Cerebellar cortex (tissue), 1 donor: Measurements from ENCODE around the gene SEL1L.
"Not testable (repeated sequence)": the region's sequence is repeated elsewhere in the genome, so short reads cannot be mapped to it uniquely, and the experiment has no call there.

Experiments
- DNase-seq: peaks from one replicate; pipeline ENCODE4 v3.0.0-alpha.2; 2015; ENCODE audit warnings: low spot score

SEL1L gene

DNA sequence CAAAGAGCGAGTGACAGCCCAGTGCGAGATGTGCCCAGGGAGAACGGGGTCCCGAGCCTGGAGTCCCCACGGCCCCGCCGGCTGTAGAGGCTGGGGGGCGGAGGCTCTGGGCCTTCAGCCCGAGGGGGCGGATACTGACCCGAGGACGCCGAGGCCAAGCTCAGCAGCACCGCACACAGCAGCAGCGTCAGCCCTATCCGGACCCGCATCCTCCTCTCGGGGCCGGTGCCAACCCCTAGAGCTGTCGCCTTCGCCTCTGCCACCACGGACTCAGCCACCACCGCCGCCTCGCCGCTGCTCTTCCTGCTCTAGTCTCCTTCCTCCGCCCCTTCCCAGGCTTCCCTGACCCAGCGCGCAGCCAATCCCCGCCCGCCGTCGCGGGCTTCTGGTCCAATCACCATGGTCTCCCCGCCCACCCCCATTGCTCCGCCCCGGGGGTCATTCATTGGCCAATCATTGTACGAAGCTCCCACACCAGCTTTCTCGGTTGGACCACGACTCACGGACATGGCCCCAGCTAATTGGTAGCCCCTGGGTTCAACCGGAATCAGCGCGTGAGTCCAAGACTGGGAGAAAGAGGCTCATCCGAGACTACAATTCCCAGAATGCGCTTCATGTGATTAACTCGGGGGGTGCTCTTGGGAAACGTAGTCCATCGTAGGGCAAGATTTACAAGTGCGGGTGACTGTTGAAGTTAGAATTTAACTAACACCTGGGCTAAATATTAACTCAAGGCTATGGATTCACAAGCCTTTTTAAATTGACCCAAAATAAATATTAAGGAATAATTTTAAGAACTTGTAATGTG lies at the start of gene SEL1L:
TSS of gene SEL1L (minus strand) at position 318 of the 808 bp plus-strand sequence. CDS start at position 209, 109 bp downstream.
- DNase-seq: peak; percentile 100

- no peak for DNase-seq
Measured at GRCh38 chr14:81582420-81582819, 48.8 kb upstream of the SEL1L start.

DNA sequence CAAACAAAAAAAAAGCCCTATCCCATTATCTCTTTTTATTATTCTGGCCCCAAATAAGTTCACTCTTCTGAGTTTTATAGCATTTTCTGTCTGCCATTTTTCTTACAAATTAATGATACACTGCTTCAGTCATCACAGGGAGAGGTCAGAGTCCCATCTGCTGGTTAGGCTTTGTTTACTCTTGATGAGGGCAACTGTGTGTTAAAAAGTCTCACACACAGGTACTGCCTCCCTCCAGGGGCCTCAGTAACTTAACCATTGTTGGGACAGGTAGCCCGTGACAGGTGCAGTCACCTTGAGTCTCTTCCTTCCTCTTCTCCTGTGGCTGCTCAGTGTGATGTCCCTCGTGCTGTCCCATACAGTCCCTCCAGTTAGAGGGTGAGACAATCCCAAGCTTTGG lies 45.5 kb upstream of the SEL1L start:
- no peak for DNase-seq

- DNase-seq: no peak
Measured at GRCh38 chr14:81571437-81571836, 37.8 kb upstream of the SEL1L start.

DNA sequence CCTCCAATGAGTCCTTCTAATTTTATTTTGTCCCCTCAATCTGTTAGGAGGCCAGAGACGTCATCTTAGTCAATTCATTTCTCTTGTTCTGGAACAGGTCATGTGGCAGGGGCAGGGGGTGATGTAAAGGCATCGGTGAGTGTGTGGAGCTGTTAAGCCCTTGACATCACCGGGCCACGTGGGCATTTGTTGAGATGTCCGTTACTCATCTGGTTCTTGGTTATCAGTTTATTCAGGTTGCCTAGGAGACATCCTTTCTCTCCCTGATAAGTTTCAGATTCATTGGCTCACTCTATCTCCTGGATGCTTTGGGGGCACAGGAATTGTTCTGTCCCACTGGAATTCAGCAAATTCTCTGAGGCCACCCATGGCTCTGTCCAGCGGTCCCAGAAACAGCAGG lies 33.6 kb upstream of the SEL1L start:
- no peak for DNase-seq

DNA sequence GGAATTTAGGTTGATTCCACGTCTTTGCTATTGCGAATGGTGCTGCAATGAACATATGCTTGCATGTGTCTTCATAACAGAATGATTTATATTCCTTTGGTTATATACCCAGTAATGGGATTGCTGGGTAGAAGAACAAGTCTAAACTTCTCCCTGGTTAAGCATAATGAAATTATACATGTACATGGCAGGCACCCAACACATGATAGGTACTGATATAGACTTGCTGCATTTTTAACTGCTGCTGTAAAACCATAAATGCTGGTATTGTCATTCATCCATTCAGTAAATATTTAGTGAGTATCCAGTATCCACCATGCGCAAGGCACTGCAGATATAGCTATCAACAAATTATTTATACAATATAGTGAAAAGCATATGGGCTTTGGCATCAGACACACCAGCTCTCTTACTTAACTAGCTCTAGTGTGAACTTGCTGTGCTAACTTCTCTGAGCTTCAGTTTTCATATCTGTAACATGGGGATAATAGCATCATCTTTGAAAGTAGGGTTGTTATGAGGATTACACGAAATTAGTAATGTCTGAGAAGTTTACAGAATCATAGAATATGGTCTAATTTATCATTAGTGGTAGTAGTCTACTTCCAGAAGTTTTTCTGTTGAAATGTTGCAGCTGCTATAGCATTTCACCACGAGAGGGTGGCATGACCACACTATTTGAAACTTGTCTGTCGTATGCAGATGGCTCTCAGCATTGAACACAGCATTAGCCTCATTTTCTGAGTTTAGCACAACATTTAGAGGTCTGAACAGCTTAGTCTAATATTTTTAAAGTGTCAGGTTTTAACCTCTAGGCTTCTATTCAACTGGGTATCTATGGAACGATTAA lies 32.0 kb upstream of the SEL1L start:
- DNase-seq: peak; percentile 12

- DNase-seq: no peak
Measured at GRCh38 chr14:81562818-81563217, 29.2 kb upstream of the SEL1L start.

- DNase-seq: no peak
Measured at GRCh38 chr14:81561084-81561775, 27.6 kb upstream of the SEL1L start.

GRCh38 chr14:81559385-81559784 lies 25.7 kb upstream of the SEL1L start:
- no peak for DNase-seq

DNA sequence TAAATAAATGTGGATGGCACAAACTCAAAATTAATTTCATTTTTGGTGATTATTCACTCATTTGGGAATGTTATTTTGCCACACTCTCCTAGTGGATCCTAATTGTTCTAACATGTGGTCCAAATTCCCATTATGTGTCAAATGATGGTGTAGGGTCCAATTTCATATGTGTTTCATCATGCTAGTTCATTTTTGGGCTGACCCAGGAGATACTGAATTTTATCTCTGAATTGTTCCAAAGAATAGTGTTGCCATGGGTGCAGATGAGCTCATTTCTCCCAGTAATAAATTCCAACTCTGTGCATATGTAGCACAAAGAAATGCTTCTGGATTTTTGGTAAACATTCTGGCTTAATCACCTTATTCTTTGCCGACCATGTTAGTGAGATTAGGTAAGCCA lies 23.5 kb upstream of the SEL1L start:
- no peak for DNase-seq

- no peak for DNase-seq
Measured at GRCh38 chr14:81555684-81556083, 22.0 kb upstream of the SEL1L start.

DNA sequence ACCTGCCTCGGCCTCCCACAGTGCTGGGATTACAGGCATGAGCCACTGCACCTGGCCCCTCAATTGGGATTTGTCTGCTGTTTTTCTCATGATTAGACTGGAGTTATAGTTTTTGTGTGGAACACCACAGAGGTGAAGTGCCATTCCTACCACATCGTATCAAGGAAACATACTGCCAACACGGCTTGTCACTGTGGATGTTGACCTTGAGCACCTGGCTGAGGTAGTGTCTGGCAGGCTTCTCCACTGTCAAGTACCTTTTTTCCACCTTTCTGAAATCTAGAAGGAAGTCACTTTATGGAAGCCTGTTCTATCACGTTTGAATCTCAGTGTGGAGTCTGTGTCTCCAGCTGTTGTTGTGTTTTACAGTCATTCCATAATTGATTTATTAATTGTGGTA lies 21.4 kb upstream of the SEL1L start:
- no peak for DNase-seq

GRCh38 chr14:81551471-81551870 lies 17.8 kb upstream of the SEL1L start:
- no peak for DNase-seq

GRCh38 chr14:81550001-81550637 lies 16.5 kb upstream of the SEL1L start:
- no peak for DNase-seq

GRCh38 chr14:81541206-81541605 lies 7.6 kb upstream of the SEL1L start:
- DNase-seq: not testable (repeated sequence)

DNA sequence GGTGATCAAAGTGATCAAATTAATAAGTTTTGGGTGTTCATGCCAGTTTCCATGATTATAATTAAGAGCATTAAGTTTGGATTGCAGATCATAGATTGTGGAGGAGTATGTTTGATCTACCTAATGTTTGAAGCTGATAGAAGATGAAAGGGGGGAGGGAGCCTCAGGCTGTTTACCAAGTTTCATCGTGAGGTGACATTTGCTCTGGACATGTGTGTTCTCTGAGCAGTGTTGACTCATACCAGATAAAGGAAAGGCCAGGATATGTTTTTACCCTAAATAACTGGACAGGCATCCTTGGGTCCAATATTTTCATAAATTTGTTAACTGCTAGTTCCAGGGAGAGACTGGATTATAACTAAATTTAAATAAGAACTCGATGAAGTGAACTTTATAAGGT lies 3.5 kb upstream of the SEL1L start:
- DNase-seq: no peak

DNA sequence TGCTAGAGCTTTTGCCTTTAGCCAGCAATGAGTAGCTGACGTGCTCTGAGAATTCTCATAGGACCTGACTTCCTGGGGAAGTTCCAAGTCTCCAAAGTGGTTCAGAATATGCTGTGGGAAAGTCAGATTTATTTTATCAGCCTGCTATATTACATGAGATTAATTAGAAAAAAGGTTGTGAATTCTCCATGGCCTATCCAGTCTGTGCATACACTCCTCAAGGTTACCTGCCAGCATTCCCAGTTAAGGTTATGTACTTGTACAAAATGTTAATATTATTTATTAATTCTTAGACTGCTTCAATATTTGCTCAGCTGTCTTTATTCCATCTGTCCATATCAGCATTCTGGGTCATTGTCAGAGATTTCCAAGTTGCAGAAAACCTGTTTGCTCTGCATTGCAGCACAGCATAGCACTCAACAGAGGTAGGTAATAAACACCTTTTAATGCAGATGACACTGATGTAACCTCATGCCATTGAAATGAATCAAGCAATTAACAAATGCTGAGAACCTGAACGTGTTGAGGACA lies 2.7 kb upstream of the SEL1L start:
- DNase-seq: no peak

DNA sequence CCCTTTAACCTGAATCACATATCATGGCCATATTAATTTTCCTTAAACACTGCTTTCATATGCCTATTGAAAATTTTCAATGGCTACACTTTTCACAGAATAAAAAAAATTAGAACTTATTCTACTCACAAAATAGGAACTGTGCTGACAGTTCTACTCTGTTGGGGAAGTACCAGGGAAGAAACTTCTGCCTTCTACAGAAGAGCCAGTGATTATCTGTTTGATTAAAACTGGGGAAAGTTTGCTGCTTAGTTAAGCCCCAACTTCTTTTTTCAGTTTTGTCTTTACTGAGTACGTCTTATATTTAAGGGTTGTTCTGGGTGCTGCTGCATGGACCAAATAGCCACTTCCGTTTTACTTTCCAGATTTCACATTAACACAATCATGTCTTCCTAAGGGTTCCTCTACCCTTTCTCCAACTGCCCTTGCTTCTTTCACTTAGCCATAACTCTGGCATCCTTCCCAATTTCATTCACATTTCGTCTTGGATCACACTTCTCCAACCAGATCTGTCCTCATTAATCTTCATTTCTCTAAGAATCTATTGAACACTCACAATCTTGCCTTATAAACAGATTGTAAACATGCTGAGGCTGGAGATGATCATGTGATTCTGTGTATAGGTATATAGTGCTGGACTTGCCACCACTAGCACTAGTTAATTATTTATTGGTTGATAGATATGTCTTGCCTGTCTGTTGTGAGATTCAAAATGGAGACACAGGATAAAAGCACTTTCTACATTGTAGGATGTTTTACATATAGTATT lies 1.9 kb upstream of the SEL1L start:
- DNase-seq: no peak

DNA sequence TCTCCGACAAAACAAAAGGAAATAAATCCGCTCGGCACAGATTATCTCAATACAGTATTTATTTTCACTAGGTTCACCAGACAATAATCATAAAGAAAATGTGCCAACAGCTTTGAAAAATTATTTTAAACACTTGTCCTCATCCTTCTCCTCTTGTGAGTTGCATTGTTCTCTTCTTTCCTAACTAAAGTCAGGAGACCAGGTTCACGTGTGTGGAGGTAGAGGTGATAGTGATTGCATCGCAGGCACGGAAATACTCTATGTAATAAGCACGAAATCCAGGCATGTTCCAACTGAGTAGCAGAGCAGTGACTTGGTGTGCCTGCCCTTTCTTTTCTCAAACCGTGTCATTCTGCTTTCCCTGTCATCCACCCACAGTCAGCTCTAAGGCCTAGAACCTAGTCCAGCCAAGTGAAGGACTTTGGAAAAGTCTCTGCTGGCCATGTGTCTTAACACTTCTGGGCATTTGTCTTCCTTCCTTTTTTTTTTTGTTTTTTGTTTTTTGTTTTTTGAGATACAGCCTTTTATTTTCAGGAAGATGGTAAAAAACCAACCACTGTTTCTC lies 939 bp upstream of the SEL1L start:
- DNase-seq: no peak

DNA sequence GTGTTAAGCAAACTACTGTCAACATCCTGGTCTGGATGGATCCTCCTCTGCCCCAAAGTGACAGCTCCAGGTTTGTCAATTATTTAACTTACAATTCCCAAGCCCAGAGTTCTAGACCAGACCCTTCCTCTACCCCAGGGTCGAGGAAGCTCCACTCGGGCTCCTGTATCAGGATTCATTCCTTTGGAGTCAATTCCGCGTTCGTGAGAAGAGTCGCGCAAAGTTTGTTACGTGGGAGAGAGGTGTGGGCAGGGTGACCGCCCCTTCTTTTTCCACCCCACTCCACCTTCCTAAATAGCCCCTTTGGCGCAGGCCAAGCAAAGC lies 479 bp downstream of the SEL1L start:
- DNase-seq: no peak

DNA sequence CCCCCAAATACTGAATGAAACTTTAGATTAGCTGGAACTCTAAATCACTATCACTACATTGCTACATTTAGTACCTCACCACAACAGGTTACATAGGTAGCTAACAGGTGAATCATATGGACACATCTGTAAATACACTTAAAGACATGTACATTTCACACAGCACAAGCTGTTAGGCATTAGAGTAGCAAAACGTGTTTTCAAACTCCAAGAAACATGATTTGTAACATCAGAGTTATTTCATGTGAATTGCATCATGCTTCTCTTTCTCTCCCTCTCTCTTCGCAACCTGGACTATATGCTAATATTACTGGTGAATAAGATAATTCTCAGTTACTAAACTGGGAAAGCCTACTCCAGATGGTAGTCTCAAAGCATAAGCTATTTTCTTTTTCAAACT lies 4.3 kb downstream of the SEL1L start:
- no peak for DNase-seq
